SK-N-SH (cell line): ENCODE results near the gene HOXB6.

Source experiments
- CTCF ChIP-seq: fragments of 200-600 bp; sonication (generic); IDR thresholded peaks from 2 replicates; pipeline ENCODE4 v1.6.1; 2017; ENCODE audit warnings: antibody characterized with exemption, mild to moderate bottlenecking, moderate library complexity
- EZH2phosphoT487 ChIP-seq: fragments of 200-600 bp; sonication (generic); IDR thresholded peaks from 2 replicates; pipeline ENCODE4 v1.6.1; 2017; ENCODE audit warnings: low read depth, mixed run types, mild to moderate bottlenecking, antibody characterized with exemption, moderate library complexity, borderline replicate concordance
- FOSL2 ChIP-seq: IDR thresholded peaks from 2 replicates; pipeline ENCODE4 v1.4.0; 2012; ENCODE audit warnings: low read depth, mild to moderate bottlenecking, moderate library complexity, borderline replicate concordance
- MAX ChIP-seq: IDR thresholded peaks from 2 replicates; pipeline ENCODE4 v1.4.0; 2012; ENCODE audit warnings: low read depth
- USF2 ChIP-seq: fragments of 150-350 bp; IDR thresholded peaks from 2 replicates; pipeline ENCODE4 v1.6.1; 2017; ENCODE audit warnings: antibody characterized with exemption, low read length, low read depth, borderline replicate concordance

- TF ChIP-seq CTCF (no peak), MAX (no peak), EZH2phosphoT487 (0 out of 2 replicates have a peak, but pooled peaks have one; percentile 8), FOSL2 (no peak), USF2 (no peak)
Measured at GRCh38 chr17:48616717-48617470, 12.1 kb upstream of the HOXB6 start.
